Stimulated activated CD8-positive, alpha-beta memory T cell treated with anti-CD3 and anti-CD28 coated beads, Interleukin-7, amount 100 ng/mL, for 4 hours (primary cell): Measurements from ENCODE around the gene SRSF2.
A peak's percentile ranks its signal among the peaks of the same experiment; 100 is the strongest.
"Not testable (repeated sequence)": the region's sequence is repeated elsewhere in the genome, so short reads cannot be mapped to it uniquely, and the experiment has no call there.

Experiments used
- DNase-seq, 2 donors: peaks; one replicate each; pipeline ENCODE4 v3.0.0-alpha.2; 2020; ENCODE audit warnings: low read depth in 2 of 2

Gene SRSF2

DNA sequence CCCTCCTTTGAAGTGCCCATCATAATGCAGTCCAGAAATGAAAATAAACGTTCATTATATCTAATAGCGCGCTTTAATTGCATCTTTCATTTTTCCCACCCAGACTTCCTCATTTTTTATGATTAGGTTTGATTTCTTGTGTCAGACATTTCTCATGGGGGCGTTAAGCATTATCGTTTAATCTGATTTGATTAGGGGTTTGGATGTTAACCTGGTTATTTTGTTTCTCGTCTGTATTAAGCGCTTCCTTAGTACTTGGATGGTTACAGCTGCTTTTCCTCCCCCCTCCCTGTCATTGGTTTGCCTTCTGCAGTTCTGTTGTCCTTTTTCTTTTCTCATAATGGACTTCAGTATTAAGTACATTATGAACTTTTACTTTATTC is 1.3 kb upstream of the SRSF2 start:
- no peak for DNase-seq

DNA sequence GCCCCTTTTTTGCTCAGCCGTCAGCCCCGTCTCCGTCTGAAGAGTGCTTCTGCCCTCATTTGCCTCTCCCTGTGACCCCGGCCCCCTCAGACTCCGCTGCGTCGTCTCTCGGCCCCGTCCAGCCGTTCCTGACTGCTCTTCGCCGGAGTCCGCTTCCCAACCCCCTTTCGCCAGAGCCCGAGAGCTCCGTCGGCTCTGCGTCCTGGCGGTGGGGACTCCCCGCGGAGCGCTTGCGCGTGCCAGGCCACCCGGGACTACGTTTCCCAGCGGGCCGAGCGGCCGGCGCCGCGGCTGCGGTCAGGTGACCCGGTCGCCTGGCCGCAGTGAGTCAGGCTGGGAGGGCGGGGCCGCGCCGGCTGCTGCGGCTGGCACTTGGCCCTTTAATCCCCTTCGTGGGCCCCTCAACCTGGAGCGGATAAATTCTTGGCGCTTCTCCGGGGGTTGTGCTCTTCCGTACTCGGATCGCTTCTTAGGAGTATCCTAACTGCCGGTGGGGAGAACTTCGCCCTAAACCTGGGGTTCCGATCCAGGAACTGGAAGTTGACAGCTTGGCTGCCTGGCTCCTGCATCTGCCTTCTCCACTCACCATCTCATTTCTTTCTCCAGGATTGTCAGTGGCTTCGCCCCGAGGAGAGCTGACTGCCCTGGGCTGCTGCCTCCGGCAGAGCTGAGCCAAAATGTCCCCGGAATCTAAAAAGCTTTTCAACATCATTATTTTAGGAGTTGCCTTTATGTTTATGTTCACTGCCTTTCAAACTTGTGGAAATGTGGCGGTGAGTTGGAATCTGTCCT is 741 bp upstream of the SRSF2 start, which contains the start of gene MFSD11:
MFSD11 (plus strand) TSS at position 444 of the 792 bp plus-strand sequence; CDS start at position 678, 234 bp downstream.
- DNase-seq: peak; percentile 73 to 93

- DNase-seq: peak in 1 of 2 donors; percentile 71
Observed at GRCh38 chr17:76736349-76737081, 616 bp downstream of the SRSF2 start.

DNA sequence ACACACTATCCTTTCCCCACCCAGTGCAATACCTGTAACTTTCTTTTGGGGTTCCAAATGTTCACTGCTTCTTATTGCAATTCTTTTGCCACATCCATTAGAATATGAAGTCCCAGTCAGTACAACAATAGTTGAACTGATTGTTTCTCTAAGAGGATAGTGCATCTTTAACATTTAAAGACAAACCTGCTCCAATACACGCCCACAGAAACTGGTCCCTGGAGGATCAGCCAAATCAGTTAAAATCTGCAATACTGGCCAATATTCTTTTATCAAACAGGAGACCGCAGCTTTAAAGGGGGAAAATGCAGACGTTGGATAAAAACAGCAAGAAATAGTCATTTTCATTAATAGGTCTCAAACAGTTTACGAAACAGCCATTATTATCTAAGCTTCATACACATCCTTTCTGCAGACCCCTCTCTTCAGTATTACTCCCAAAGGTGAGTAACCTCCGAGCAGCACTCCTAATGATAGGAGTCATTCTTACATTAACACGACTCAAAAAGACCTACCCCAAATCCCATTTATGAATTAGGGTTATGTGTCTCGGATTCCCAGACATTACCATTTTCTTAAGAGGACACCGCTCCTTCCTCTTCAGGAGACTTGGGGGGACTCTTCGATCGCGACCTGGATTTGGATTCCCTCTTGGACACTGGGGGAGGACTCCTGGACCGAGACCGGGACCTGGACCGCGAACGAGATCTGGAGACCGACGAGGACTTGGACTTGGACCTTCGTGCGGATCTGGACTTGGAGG is 1.4 kb downstream of the SRSF2 start:
- DNase-seq: no peak

DNA sequence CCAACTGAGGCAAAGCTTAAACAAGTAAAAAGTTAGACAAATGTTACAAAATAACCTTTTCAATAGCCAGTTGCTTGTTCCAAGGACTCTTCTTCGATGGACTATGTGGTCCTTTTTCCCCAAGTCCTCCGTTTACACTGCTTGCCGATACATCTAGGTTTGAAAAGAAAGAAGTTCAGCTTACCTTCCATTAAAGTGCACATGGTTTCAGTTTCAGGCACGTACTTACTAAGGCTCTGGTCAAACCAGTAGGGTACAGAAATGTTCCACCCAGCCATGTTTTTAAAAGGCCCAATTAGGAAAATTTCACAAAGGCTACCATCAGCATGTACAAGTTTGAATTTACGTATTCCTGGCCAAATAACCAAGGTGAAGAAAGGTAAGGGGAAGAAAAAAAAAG is 2.1 kb downstream of the SRSF2 start:
- DNase-seq: no peak

GRCh38 chr17:76734080-76734840 is 2.9 kb downstream of the SRSF2 start:
- no peak for DNase-seq

DNA sequence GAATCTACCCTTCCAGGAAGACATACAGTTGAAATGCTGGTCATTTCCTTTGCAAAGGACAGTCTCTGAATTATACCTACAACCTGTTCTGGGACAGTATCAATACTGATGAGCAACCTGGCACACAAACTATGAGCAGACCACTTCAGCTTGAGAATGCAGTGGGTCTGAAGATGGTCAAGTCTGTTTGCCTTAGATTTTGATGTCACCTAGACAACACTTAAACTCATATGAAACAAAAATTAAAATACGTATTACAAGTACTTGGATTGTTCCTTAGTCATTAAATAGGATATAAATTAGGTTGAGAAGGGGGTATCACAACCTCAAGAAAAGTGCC is 3.5 kb downstream of the SRSF2 start:
- no peak for DNase-seq

DNA sequence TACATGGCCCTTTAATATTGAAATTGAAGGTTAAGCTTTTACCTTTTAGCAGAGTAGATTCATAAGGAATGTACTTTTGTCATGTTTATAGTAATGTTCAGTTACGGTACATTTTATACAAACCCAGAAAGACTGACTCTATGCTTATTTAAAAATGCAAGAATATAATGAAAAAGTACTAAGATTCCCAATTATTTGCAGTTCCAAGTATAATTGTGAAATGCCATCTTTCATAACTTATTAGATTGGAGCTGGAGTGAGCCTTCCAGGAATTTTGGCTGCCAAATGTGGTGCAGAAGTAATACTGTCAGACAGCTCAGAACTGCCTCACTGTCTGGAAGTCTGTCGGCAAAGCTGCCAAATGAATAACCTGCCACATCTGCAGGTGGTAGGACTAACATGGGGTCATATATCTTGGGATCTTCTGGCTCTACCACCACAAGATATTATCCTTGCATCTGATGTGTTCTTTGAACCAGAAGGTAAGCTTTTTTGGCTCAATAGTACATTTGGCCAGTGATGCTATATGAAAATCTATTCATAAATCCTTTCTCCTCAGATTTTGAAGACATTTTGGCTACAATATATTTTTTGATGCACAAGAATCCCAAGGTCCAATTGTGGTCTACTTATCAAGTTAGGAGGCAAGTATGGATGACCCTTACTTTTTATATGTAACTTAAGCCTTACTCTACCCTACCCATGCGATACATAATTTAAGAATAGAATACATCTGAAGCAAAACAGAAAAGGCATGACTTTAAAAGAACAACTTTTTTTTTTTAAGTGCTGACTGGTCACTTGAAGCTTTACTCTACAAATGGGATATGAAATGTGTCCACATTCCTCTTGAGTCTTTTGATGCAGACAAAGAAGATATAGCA is 4.2 kb downstream of the SRSF2 start:
- no peak for DNase-seq

GRCh38 chr17:76731800-76732733 is 5.1 kb downstream of the SRSF2 start:
- not testable (repeated sequence) for DNase-seq

DNA sequence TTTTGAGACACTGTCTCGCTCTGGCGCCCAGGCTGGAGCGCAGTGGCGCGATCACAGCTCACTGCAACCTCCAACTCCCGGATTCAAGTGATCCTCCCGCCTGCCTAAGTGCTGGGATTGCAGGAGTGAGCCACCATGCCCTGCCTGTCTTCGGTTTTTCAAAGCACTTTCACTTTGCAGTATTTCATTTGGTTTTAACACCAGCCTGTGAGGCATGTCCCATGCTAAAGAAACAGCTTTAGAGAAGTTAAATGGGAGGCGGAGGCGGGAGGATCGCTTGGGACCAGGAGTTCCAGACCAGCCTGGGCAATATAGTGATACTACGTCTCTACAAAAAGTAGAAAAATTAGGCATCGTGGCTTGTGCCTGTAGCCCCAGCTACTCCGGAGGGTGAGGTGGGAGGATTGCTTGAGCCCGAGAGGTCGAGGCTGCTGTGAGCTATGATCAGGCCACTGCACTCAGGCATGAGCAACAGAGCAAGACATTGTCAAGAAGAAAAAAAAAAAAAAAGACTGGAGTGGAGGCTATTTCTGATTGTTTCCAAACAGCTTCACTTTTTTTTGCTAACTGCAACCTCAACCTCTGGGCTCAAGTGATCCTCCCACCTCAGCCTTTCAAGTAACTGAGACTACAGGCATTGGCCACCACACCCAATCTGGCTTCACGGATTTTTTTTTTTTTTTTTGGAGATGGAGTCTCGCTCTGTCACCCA is 9.2 kb downstream of the SRSF2 start:
- DNase-seq: no peak

DNA sequence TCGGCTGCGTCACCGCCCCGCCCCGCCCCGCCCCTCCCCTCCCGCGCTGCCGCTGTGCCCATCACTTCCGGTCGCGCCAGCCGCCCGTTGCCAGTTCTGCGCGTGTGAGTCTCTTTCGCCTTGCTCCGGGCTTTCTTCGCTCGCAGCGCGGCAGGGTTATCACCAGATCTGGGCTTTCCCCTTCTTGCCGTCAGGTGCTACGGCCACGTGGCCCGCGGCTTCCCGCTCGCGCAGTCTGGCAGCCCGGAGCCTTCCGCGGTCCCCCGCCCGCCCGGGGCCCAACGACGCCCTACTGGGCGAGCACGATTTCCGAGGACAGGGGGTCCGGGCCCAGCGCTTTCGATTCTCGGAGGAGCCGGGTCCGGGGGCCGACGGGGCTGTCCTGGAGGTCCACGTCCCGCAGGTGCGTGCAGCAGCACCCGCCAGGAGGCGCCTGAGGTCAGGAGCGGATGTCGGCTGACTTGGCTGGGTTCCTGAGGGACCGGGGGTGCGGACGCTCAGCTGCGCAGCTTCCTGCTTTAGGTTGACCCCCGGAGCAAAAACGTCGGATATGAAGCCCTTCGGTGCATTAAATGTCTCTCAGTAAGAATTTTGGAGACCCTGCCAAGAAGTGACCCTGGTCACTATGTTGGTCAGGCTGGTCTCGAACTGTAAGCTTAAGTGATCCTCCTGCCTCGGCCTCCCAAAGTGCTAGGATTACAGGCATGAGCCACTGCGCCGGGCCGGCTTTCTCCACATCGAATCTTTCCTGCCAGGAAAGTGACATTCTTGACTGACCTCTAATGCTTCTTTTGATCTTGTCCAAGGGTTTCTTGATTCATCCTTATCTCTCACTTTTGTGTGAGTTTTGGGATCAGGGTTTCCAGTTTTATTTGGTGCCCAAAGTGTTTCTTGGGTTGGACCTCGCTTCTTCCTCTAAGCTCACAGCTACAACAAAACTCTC is 10.1 kb downstream of the SRSF2 start, which contains the start of gene METTL23:
METTL23 (plus strand) TSS at position 64 of the 943 bp plus-strand sequence. CDS start 2,872 bp downstream, outside the sequence.
- peak; percentile 51 to 68 for DNase-seq

- DNase-seq: peak; percentile 87 to 93
Observed at GRCh38 chr17:76726231-76726775, 10.8 kb downstream of the SRSF2 start, which contains the start of gene JMJD6. TSS of gene JMJD6 (minus strand) at chr17:76726606. CDS start at chr17:76726475, 131 bp downstream.

DNA sequence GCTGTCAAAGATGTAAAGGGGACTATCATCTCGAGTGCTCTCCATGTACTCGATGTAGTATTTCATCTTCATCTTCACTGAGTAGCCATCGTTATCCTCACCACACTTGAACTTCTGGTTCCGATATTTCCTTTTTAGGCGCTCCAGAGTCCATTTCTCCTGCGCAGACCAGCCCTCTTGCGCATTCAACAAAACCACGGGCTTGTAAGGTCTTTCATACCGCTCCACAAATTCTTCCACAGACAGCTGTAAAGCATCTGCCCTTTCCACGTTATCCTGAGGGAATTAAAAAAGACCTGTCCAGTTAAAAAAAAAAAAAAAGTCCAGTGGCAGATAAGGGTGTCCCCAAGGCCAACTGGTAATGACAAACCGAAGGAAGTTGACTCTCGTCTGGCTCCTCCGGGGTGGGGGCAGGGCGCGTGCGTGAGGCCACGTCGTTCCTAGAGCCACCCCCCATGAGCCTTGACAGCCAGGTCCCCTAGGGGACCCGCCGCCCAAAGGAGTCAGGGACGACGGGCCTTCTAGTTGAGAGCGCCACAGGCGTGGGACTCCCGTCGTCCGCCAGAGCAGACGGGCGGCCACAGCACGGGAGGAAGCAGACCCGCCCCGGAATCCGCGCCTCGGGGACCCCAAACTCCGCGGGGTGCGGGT is 11.4 kb downstream of the SRSF2 start:
- DNase-seq: peak in 1 of 2 donors; percentile 69

DNA sequence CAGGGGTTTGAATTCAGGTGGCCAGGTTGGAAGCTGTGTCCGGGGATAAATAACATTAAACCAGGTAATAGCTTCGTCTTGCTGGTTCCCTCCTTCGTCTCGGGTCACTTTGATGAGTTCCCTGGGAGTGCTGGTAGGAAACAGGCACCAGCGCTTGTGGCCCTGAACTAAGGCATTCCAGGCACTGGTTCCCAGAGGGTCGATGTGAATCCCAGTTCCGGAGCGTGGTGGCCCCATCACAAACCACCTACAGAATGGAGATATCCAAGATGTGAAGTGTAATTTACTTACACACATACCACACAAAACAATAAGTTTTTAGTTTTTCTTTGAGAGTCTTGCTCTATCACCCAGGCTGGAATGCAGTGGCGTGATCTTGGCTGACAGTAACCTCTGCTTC is 13.3 kb downstream of the SRSF2 start:
- no peak for DNase-seq

GRCh38 chr17:76722977-76723376 is 14.2 kb downstream of the SRSF2 start:
- not testable (repeated sequence) for DNase-seq

GRCh38 chr17:76722279-76722678 is 14.9 kb downstream of the SRSF2 start:
- DNase-seq: no peak

GRCh38 chr17:76721463-76721862 is 15.7 kb downstream of the SRSF2 start:
- no peak for DNase-seq
